Measurements from ENCODE around the gene TFEB.

DNA sequence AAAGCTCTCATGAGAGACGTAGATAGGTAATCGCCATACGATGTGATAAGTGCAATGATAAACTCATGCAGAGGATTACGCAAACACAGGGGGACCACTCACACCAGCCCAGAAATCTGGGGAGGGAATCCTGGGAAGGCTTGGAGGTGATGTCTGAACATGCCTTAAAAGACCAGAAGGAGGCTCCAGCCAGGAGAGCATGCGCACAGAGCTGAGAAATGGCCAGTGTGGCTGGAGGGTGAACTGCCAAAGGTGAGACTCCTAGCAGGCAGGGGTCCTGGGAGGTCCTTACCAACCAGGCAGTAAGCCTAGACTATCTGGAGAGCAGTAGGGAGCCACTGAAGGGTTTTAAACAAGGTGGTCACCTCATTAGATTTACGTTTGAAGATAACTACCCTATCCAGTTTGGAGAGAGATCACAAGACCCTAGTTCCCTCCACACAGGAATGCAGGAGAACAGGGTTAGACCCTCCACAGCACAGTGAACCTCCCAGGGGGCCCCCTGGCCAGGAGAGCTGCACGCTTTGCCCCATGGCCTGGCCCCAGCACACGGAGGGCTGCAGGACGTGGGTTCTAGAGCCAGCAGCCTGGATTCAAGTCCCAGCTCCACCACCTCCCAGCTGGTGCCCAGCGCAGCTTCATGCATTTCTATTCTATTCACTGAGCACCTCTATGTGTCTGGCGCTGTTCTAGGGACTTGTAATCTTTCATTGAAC, 84.0 kb downstream of the TFEB start:
- TF ChIP-seq, protein P1, sequence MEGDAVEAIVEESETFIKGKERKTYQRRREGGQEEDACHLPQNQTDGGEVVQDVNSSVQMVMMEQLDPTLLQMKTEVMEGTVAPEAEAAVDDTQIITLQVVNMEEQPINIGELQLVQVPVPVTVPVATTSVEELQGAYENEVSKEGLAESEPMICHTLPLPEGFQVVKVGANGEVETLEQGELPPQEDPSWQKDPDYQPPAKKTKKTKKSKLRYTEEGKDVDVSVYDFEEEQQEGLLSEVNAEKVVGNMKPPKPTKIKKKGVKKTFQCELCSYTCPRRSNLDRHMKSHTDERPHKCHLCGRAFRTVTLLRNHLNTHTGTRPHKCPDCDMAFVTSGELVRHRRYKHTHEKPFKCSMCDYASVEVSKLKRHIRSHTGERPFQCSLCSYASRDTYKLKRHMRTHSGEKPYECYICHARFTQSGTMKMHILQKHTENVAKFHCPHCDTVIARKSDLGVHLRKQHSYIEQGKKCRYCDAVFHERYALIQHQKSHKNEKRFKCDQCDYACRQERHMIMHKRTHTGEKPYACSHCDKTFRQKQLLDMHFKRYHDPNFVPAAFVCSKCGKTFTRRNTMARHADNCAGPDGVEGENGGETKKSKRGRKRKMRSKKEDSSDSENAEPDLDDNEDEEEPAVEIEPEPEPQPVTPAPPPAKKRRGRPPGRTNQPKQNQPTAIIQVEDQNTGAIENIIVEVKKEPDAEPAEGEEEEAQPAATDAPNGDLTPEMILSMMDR (IDR thresholded peaks at IDR 0.05) = no peak
- TF ChIP-seq ZFX (IDR thresholded peaks at IDR 0.05; ENCODE audit: borderline replicate concordance) = no peak

Measured in 22Rv1 (cell line).